ENCODE results near the gene SPHK2. TPM values are rescaled to one million over a fixed set of nuclear protein-coding genes. Genes with fewer than 3 reads are reported as not detected.

SPHK2 gene
- total RNA-seq, 1 experiment from 2014 or later, result 6.5 TPM

GRCh38 chr19:48603850-48604249 is 15.5 kb upstream of the SPHK2 start:
- no peak for DNase-seq (ENCODE audit: low spot score)

GRCh38 chr19:48606463-48607358 is 12.6 kb upstream of the SPHK2 start, which contains the start of gene SPACA4:
SPACA4 (plus strand) TSS chr19:48606742; CDS start chr19:48606979, 237 bp downstream.
- no peak for DNase-seq (ENCODE audit: low spot score)

- DNase-seq (ENCODE audit: low spot score), result no peak
Measured at GRCh38 chr19:48607359-48607755, 11.9 kb upstream of the SPHK2 start.

GRCh38 chr19:48608798-48609263 is 10.5 kb upstream of the SPHK2 start:
- no peak for DNase-seq (ENCODE audit: low spot score)

- DNase-seq (ENCODE audit: low spot score), result no peak
Measured at GRCh38 chr19:48609571-48610108, 9.7 kb upstream of the SPHK2 start.

- no peak for DNase-seq (ENCODE audit: low spot score)
Measured at GRCh38 chr19:48611872-48612271, 7.4 kb upstream of the SPHK2 start.

GRCh38 chr19:48613024-48613851 is 6.1 kb upstream of the SPHK2 start:
- DNase-seq (ENCODE audit: low spot score), result no peak

- no peak for DNase-seq (ENCODE audit: low spot score)
Measured at GRCh38 chr19:48613852-48614435, 5.4 kb upstream of the SPHK2 start.

GRCh38 chr19:48614436-48615230 is 4.7 kb upstream of the SPHK2 start, which contains the start of gene FAM83E:
FAM83E (minus strand) TSS chr19:48615076; CDS start chr19:48613372, 1,704 bp downstream.
- DNase-seq (ENCODE audit: low spot score), result no peak

- DNase-seq (ENCODE audit: low spot score), result no peak
Measured at GRCh38 chr19:48615231-48616040, 3.9 kb upstream of the SPHK2 start.

GRCh38 chr19:48616041-48616436 is 3.3 kb upstream of the SPHK2 start:
- no peak for DNase-seq (ENCODE audit: low spot score)

GRCh38 chr19:48616491-48617056 is 2.7 kb upstream of the SPHK2 start:
- no peak for DNase-seq (ENCODE audit: low spot score)

GRCh38 chr19:48617146-48617937 is 2.0 kb upstream of the SPHK2 start:
- DNase-seq (ENCODE audit: low spot score), result no peak

GRCh38 chr19:48618278-48618915 is 909 bp upstream of the SPHK2 start:
- no peak for DNase-seq (ENCODE audit: low spot score)

GRCh38 chr19:48619692-48620585 is 633 bp downstream of the SPHK2 start:
- no peak for DNase-seq (ENCODE audit: low spot score)

GRCh38 chr19:48623556-48624066 is 4.3 kb downstream of the SPHK2 start:
- no peak for DNase-seq (ENCODE audit: low spot score)

- peak; percentile 98 for DNase-seq (ENCODE audit: low spot score)
Measured at GRCh38 chr19:48624067-48624594, 4.8 kb downstream of the SPHK2 start.
